ENCODE measurements around the gene SMIM24. TPM values are rescaled to one million over a fixed set of nuclear protein-coding genes. Genes with fewer than 3 reads are reported as not detected.
A peak's percentile ranks its signal among the peaks of the same experiment; 100 is the strongest.

Gene SMIM24
- polyA plus RNA-seq, 3 donors from 2014 or later, result 1.5 to 2.1 TPM; not detected in 1

- Mint-ChIP-seq H3K4me3 (no peak overlapping the region), H3K4me1 (peaks cover 17 to 18% of the 10 kb centered on the region in 2 donors), H3K27me3 (ENCODE audit: low read depth in 3 of 3) (peaks cover 0 to 9% (median 4%) of the 10 kb centered on the region in 3 donors), H3K27ac (no peak overlapping the region), H3K9me3 (no peaks in the 10 kb centered on the region), H3K36me3 (no peaks in the 10 kb centered on the region)
- no peak for DNase-seq
These were observed 1.1 kb upstream of the SMIM24 start for GRCh38 chr19:3481241-3482090.

- Mint-ChIP-seq H3K9me3 (no peaks in the 10 kb centered on the region), H3K27ac (no peak overlapping the region), H3K4me3 (peak overlapping the region in 1 of 5 donors; percentile 8), H3K4me1 (peaks cover 17 to 18% of the 10 kb centered on the region in 2 donors), H3K27me3 (ENCODE audit: low read depth in 3 of 3) (peaks cover 0 to 6% (median 2%) of the 10 kb centered on the region in 3 donors), H3K36me3 (no peaks in the 10 kb centered on the region)
- DNase-seq, result peak; percentile 38 to 52 (median 47)
These were observed 500 bp downstream of the SMIM24 start for GRCh38 chr19:3479834-3480215.

GRCh38 chr19:3479177-3479833, 1.0 kb downstream of the SMIM24 start:
- DNase-seq, result peak; percentile 61 to 62 (median 62)
- no peaks in the 10 kb centered on the region for H3K9me3 Mint-ChIP-seq
- peaks cover 0 to 6% (median 2%) of the 10 kb centered on the region in 3 donors for H3K27me3 Mint-ChIP-seq (ENCODE audit: low read depth in 3 of 3)
- H3K4me1 Mint-ChIP-seq, result peaks cover 17 to 18% of the 10 kb centered on the region in 2 donors
- H3K27ac Mint-ChIP-seq, result peak overlapping the region in 3 of 6 donors; percentile 12 to 85 (median 23)
- no peaks in the 10 kb centered on the region for H3K36me3 Mint-ChIP-seq
- peak overlapping the region; percentile 77 to 88 (median 82) for H3K4me3 Mint-ChIP-seq

GRCh38 chr19:3478409-3479176, 1.7 kb downstream of the SMIM24 start:
- Mint-ChIP-seq H3K9me3 (no peaks in the 10 kb centered on the region), H3K27ac (peak overlapping the region in 5 of 6 donors; percentile 23 to 86 (median 62)), H3K4me3 (peak overlapping the region; percentile 79 to 88 (median 82)), H3K4me1 (peaks cover 17 to 18% of the 10 kb centered on the region in 2 donors), H3K36me3 (no peaks in the 10 kb centered on the region), H3K27me3 (ENCODE audit: low read depth in 3 of 3) (peaks cover 0 to 6% (median 2%) of the 10 kb centered on the region in 3 donors)
- peak; percentile 28 to 33 (median 33) for DNase-seq

GRCh38 chr19:3477951-3478350, 2.4 kb downstream of the SMIM24 start:
- Mint-ChIP-seq H3K27ac (peak overlapping the region in 3 of 6 donors; percentile 6 to 86 (median 77)), H3K27me3 (ENCODE audit: low read depth in 3 of 3) (peaks cover 0 to 5% (median 2%) of the 10 kb centered on the region in 3 donors), H3K36me3 (no peaks in the 10 kb centered on the region), H3K9me3 (no peaks in the 10 kb centered on the region), H3K4me1 (peaks cover 17 to 18% of the 10 kb centered on the region in 2 donors), H3K4me3 (peak overlapping the region; percentile 26 to 84 (median 62))
- DNase-seq, result no peak

- DNase-seq, result no peak
- no peaks in the 10 kb centered on the region for H3K9me3 Mint-ChIP-seq
- peaks cover 17 to 18% of the 10 kb centered on the region in 2 donors for H3K4me1 Mint-ChIP-seq
- no peak overlapping the region for H3K4me3 Mint-ChIP-seq
- no peaks in the 10 kb centered on the region for H3K36me3 Mint-ChIP-seq
- H3K27me3 Mint-ChIP-seq (ENCODE audit: low read depth in 3 of 3), result peaks cover 0 to 5% (median 2%) of the 10 kb centered on the region in 3 donors
- H3K27ac Mint-ChIP-seq, result no peak overlapping the region
These were observed 2.8 kb downstream of the SMIM24 start for GRCh38 chr19:3477506-3477905.

- no peaks in the 10 kb centered on the region for H3K9me3 Mint-ChIP-seq
- no peak for DNase-seq
- H3K4me1 Mint-ChIP-seq, result peaks cover 17 to 18% of the 10 kb centered on the region in 2 donors
- H3K27me3 Mint-ChIP-seq (ENCODE audit: low read depth in 3 of 3), result peaks cover 0 to 5% (median 2%) of the 10 kb centered on the region in 3 donors
- no peak overlapping the region for H3K4me3 Mint-ChIP-seq
- H3K36me3 Mint-ChIP-seq, result no peaks in the 10 kb centered on the region
- no peak overlapping the region for H3K27ac Mint-ChIP-seq
These were observed 3.5 kb downstream of the SMIM24 start for GRCh38 chr19:3476830-3477229.

GRCh38 chr19:3475449-3475848, 4.9 kb downstream of the SMIM24 start:
- H3K9me3 Mint-ChIP-seq, result no peaks in the 10 kb centered on the region
- H3K27me3 Mint-ChIP-seq (ENCODE audit: low read depth in 3 of 3), result peaks cover 0 to 8% (median 2%) of the 10 kb centered on the region in 3 donors
- H3K4me1 Mint-ChIP-seq, result peaks cover 17 to 18% of the 10 kb centered on the region in 2 donors
- DNase-seq, result no peak
- H3K4me3 Mint-ChIP-seq, result no peak overlapping the region
- H3K36me3 Mint-ChIP-seq, result no peaks in the 10 kb centered on the region
- no peak overlapping the region for H3K27ac Mint-ChIP-seq

GRCh38 chr19:3474614-3475013, 5.7 kb downstream of the SMIM24 start:
- Mint-ChIP-seq H3K9me3 (no peaks in the 10 kb centered on the region), H3K27ac (no peak overlapping the region)

GRCh38 chr19:3474010-3474409, 6.3 kb downstream of the SMIM24 start:
- H3K4me1 Mint-ChIP-seq, result peaks cover 11 to 13% of the 10 kb centered on the region in 2 donors
- no peak for DNase-seq
- no peak overlapping the region for H3K27ac Mint-ChIP-seq
- no peaks in the 10 kb centered on the region for H3K36me3 Mint-ChIP-seq
- no peak overlapping the region for H3K4me3 Mint-ChIP-seq
- peaks cover 0 to 10% (median 4%) of the 10 kb centered on the region in 3 donors for H3K27me3 Mint-ChIP-seq (ENCODE audit: low read depth in 3 of 3)
- no peaks in the 10 kb centered on the region for H3K9me3 Mint-ChIP-seq

More at GRCh38 chr19:3474614-3475013, 5.7 kb downstream of the SMIM24 start:
- peaks cover 16 to 18% of the 10 kb centered on the region in 2 donors for H3K4me1 Mint-ChIP-seq
- peaks cover 0 to 10% (median 2%) of the 10 kb centered on the region in 3 donors for H3K27me3 Mint-ChIP-seq (ENCODE audit: low read depth in 3 of 3)
- H3K4me3 Mint-ChIP-seq, result no peak overlapping the region
- no peaks in the 10 kb centered on the region for H3K36me3 Mint-ChIP-seq
- DNase-seq, result no peak

GRCh38 chr19:3471954-3472655, 8.2 kb downstream of the SMIM24 start:
- Mint-ChIP-seq H3K36me3 (no peaks in the 10 kb centered on the region), H3K9me3 (no peaks in the 10 kb centered on the region), H3K27ac (no peak overlapping the region), H3K27me3 (ENCODE audit: low read depth in 3 of 3) (peaks cover 0 to 7% (median 4%) of the 10 kb centered on the region in 3 donors), H3K4me3 (no peak overlapping the region), H3K4me1 (peaks cover 0 to 1% of the 10 kb centered on the region in 2 donors)
- peak; percentile 17 to 33 (median 23) for DNase-seq

- no peak for DNase-seq
- Mint-ChIP-seq H3K4me3 (no peak overlapping the region), H3K36me3 (no peaks in the 10 kb centered on the region), H3K27ac (peak overlapping the region in 1 of 6 donors; percentile 26), H3K27me3 (ENCODE audit: low read depth in 3 of 3) (peaks cover 0 to 6% (median 4%) of the 10 kb centered on the region in 3 donors), H3K9me3 (no peaks in the 10 kb centered on the region), H3K4me1 (peaks cover 0 to 2% of the 10 kb centered on the region in 2 donors)
These were observed 9.7 kb downstream of the SMIM24 start for GRCh38 chr19:3470500-3471128.

All from immature natural killer cell (primary cell).